Hippocampal formation (tissue), 2 donors: ENCODE results near the gene GPRIN2.
"Not testable (repeated sequence)": the region's sequence is repeated elsewhere in the genome, so short reads cannot be mapped to it uniquely, and the experiment has no call there.

Experiments
- DNase-seq, 2 donors: peaks; one replicate each; lab custom pipeline; 2025; lab: John Stamatoyannopoulos, UW

Gene GPRIN2

DNA sequence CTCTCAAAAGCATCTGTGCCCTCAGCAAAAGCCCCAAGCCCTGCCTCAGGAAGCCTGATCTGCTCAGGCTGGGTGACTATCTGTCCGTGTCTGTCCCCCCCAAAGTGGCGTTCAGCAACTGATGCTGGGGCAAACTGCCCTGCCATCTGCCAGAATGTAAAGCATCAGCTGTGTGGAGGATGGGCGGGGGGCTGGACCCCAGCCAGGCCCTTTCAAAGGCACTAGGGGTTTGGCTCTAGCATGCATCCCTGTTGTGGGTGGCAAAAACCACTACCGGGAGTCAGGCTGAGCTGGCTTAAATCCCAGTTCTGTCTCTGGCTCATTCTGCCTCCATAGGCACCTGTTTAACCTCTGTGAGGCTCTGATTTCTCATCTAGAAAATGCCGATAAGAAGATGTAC, 35.5 kb downstream of the GPRIN2 start:
- DNase-seq = no peak

GRCh38 chr10:46520381-46520780, 36.1 kb downstream of the GPRIN2 start:
- DNase-seq = no peak

- no peak for DNase-seq
Observed at GRCh38 chr10:46518028-46518725, 38.3 kb downstream of the GPRIN2 start.

DNA sequence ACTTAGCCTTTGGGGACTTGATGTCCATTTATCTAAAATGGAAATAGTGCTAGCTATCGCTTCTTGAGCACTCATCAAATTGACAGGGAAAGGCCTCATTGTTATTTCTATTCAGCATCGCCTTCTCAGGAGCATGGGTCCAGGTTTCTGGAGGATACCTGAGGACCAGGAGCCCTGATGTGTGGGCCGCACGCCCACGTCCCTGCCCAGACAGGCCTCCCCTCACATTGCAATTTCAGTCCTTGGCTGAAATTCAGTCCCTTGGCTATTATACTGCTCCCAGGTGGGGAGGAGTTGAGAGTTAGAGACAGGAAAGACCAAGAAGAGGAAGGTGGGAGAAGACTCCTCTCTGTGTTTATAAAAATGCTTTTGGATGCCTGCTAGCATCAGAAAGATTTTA, 38.9 kb downstream of the GPRIN2 start:
- no peak for DNase-seq

GRCh38 chr10:46516660-46517416, 39.6 kb downstream of the GPRIN2 start:
- no peak for DNase-seq

- no peak for DNase-seq
Observed at GRCh38 chr10:46515793-46516192, 40.7 kb downstream of the GPRIN2 start.

- DNase-seq = no peak
Observed at GRCh38 chr10:46515366-46515765, 41.1 kb downstream of the GPRIN2 start.

DNA sequence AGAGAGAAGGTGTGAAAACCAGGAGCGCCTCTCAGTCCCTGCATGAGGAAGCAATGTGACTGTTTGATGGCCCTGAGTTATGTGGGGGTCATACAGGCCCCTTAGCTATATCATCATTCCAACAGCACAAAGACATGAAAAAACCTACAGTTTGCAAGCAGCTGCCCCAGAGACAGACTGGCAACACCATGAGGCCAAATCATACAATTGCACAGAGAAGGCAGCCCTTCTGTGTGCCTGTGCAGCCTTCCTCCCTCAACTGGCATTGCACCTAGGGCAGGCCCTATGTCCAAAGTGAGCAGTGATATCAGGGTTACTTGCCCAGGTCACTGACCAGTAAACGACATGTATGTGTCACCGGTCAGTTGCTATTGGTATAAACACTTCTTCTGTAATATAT, 41.6 kb downstream of the GPRIN2 start:
- DNase-seq = no peak

- DNase-seq = no peak
Observed at GRCh38 chr10:46514431-46514861, 42.0 kb downstream of the GPRIN2 start.

- DNase-seq = not testable (repeated sequence)
Observed at GRCh38 chr10:46513333-46513732, 43.1 kb downstream of the GPRIN2 start.

GRCh38 chr10:46512725-46513124, 43.7 kb downstream of the GPRIN2 start:
- DNase-seq = not testable (repeated sequence)

DNA sequence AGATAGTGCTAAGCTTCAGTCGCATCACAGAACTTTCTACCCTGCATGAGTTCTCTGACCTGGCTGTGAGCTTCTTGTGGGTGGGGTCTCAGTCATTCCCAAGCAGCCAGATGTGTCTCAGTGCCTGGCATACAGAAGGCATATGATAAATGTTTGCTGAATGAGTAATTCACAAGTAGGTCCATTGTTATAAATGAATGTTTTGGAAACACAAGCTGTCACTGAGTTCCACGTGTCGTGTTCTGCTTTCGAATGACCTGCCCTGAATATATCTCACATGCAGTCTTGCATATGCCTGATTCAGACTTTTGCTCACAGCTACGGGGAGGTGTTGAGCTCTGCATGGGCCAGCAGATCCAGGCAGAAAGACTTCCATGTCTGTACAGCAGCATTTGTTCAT, 44.5 kb downstream of the GPRIN2 start:
- not testable (repeated sequence) for DNase-seq
